HG02798 (cell line): ENCODE results near the gene VWC2L.

Source experiments
- ATAC-seq: cut with Tn5 transposase; IDR thresholded peaks from one replicate; pipeline ENCODE4 v1.9.1; 2021; ENCODE audit warnings: mild to moderate bottlenecking; ENCODE audit not compliant: unreplicated experiment, poor library complexity

Gene VWC2L

GRCh38 chr2:214578442-214578841 is 167.6 kb downstream of the VWC2L start:
- no peak for ATAC-seq

- ATAC-seq: no peak
Observed at GRCh38 chr2:214579035-214579434, 168.2 kb downstream of the VWC2L start.

GRCh38 chr2:214587442-214587841 is 176.6 kb downstream of the VWC2L start:
- no peak for ATAC-seq

GRCh38 chr2:214591366-214591765 is 180.5 kb downstream of the VWC2L start:
- no peak for ATAC-seq

GRCh38 chr2:214592011-214592410 is 181.2 kb downstream of the VWC2L start:
- no peak for ATAC-seq

- no peak for ATAC-seq
Observed at GRCh38 chr2:214593727-214594126, 182.9 kb downstream of the VWC2L start.

- no peak for ATAC-seq
Observed at GRCh38 chr2:214601852-214602633, 191.2 kb downstream of the VWC2L start.

- ATAC-seq: no peak
Observed at GRCh38 chr2:214604861-214605260, 194.0 kb downstream of the VWC2L start.

GRCh38 chr2:214607051-214607450 is 196.2 kb downstream of the VWC2L start:
- ATAC-seq: no peak

GRCh38 chr2:214611015-214611414 is 200.2 kb downstream of the VWC2L start:
- no peak for ATAC-seq

GRCh38 chr2:214624166-214624760 is 213.4 kb downstream of the VWC2L start:
- ATAC-seq: no peak

GRCh38 chr2:214628091-214628490 is 217.2 kb downstream of the VWC2L start:
- ATAC-seq: no peak
